GM12878 (cell line): ENCODE data around the gene TET1. TPM values are rescaled to one million over a fixed set of nuclear protein-coding genes. Genes with fewer than 3 reads are reported as not detected.

Experiments
- NBN ChIP-seq: fragments of 450-650 bp; IDR thresholded peaks from 2 replicates; pipeline ENCODE4 v1.6.1; 2016
- RAD21 ChIP-seq: IDR thresholded peaks from 2 replicates; pipeline ENCODE4 v1.6.1; 2011; ENCODE audit warnings: mild to moderate bottlenecking, low read depth, low read length, moderate library complexity; ENCODE audit not compliant: insufficient read depth
- TCF12 ChIP-seq: IDR thresholded peaks from 2 replicates; pipeline ENCODE4 v1.6.1; 2011; ENCODE audit warnings: low read depth, mild to moderate bottlenecking, low read length
- TCF7 ChIP-seq: IDR thresholded peaks from 2 replicates; pipeline ENCODE4 v1.6.1; 2014; ENCODE audit warnings: antibody characterized with exemption, borderline replicate concordance
- ZBED1 ChIP-seq: IDR thresholded peaks from 2 replicates; pipeline ENCODE4 v1.6.1; 2016; ENCODE audit warnings: borderline replicate concordance
- polyA plus RNA-seq, 11 experiments: library from polyadenylated mRNA; depleted of rRNA in 4 of 11; unstranded in 6 of 11; stranded (reverse) in 5 of 11; fragments of >200 nt; fragmentation: Nextera tagmentation in 4 of 11; fragmentation: Illumina TruSeq in 1 of 11; extraction: Ambion mirVana in 4 of 11; extraction: Trizol in 1 of 11; gene quantifications; 1 replicate in 1 of 11; 2 replicates in 10 of 11; pipeline versions ENCODE4 v1.2.1 to v1.2.3, GENCODE V29; 2011 to 2016; ENCODE audit warnings: inconsistent platforms in 2 of 11, missing spikeins in 2 of 11, low read depth in 1 of 11
- total RNA-seq, 4 experiments: library from RNA; depleted of rRNA in 3 of 4; stranded (reverse); fragments of >200 nt in 3 of 4; fragmentation: Illumina TruSeq in 1 of 4; extraction: Trizol in 1 of 4; gene quantifications; 2 replicates each; pipeline versions ENCODE4 v1.2.1 to v1.2.3, GENCODE V29; 2013 to 2021
- TF ChIP-seq, protein P1 (sequence below): IDR thresholded peaks from 2 replicates; pipeline ENCODE4 v1.6.1; 2012; ENCODE audit warnings: mild to moderate bottlenecking, low read depth, low read length
- TF ChIP-seq, protein P2 (sequence below): IDR thresholded peaks from 2 replicates; pipeline ENCODE4 v1.6.1; 2012; ENCODE audit warnings: low read depth, low read length, improper control_type of control experiment

The TET1 gene
- total and polyA plus RNA-seq, 10 of the 15 experiments (the other 5 are each of a cell fraction or from before 2014, with no cell fraction given) = 0.22 to 1.4 (median 0.60) TPM

DNA sequence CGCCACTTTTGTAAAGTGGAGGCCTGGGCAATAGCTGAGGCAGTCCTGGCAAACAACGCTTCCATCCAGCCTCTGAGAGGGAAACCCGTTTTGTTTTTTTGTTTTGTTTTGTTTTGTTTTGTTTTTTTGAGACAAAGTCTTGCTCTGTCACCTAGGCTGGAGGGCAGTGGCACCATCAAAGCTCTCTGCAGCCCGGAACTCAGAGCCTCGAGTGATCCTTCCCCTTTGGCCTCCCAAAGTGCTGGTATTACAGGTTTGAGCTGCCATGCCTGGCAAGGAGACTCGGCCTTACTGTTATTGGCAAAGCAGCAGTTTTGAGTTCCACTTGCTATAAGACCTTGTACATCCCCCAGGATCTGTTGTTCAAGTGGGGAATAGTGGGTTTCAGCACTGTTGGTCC is 22.3 kb upstream of the TET1 start (continued):
- TF ChIP-seq TCF12 = no peak
- TF ChIP-seq, protein P1, sequence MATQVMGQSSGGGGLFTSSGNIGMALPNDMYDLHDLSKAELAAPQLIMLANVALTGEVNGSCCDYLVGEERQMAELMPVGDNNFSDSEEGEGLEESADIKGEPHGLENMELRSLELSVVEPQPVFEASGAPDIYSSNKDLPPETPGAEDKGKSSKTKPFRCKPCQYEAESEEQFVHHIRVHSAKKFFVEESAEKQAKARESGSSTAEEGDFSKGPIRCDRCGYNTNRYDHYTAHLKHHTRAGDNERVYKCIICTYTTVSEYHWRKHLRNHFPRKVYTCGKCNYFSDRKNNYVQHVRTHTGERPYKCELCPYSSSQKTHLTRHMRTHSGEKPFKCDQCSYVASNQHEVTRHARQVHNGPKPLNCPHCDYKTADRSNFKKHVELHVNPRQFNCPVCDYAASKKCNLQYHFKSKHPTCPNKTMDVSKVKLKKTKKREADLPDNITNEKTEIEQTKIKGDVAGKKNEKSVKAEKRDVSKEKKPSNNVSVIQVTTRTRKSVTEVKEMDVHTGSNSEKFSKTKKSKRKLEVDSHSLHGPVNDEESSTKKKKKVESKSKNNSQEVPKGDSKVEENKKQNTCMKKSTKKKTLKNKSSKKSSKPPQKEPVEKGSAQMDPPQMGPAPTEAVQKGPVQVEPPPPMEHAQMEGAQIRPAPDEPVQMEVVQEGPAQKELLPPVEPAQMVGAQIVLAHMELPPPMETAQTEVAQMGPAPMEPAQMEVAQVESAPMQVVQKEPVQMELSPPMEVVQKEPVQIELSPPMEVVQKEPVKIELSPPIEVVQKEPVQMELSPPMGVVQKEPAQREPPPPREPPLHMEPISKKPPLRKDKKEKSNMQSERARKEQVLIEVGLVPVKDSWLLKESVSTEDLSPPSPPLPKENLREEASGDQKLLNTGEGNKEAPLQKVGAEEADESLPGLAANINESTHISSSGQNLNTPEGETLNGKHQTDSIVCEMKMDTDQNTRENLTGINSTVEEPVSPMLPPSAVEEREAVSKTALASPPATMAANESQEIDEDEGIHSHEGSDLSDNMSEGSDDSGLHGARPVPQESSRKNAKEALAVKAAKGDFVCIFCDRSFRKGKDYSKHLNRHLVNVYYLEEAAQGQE = no peak
- TF ChIP-seq ZBED1 = no peak
- no peak for TF ChIP-seq RAD21
- TF ChIP-seq TCF7 = no peak
- TF ChIP-seq, protein P2, sequence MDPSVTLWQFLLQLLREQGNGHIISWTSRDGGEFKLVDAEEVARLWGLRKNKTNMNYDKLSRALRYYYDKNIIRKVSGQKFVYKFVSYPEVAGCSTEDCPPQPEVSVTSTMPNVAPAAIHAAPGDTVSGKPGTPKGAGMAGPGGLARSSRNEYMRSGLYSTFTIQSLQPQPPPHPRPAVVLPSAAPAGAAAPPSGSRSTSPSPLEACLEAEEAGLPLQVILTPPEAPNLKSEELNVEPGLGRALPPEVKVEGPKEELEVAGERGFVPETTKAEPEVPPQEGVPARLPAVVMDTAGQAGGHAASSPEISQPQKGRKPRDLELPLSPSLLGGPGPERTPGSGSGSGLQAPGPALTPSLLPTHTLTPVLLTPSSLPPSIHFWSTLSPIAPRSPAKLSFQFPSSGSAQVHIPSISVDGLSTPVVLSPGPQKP = no peak
- no peak for TF ChIP-seq NBN
